Measurements from ENCODE around the gene ORM1. TPM values are rescaled to one million over a fixed set of nuclear protein-coding genes. Genes with fewer than 3 reads are reported as not detected.
"Not testable (repeated sequence)": the region's sequence is repeated elsewhere in the genome, so short reads cannot be mapped to it uniquely, and the experiment has no call there.

ORM1 gene
- total RNA-seq, 1 donor from 2014 or later, result 9.2 TPM

DNA sequence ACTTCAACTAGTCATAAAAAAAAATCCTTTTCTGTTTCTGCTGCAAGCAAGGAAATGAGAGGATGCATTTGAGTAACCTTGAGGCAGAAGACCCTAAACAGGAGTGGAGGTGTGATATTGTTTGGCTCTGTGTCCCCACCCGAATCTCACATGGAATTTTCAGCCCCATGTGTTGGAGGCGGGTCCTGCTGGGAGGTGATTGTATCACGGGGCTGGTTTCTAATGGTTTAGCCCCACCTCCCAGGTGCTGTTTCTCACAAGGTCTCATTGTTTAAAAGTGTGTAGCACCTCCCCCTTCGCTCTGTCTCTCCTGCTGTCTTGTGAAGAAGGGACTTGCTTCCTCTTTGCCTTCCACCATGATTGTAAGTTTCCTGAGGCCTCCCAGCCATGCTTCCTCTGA is 10.8 kb downstream of the ORM1 start:
- H3K4me3 ChIP-seq; DNase-seq; ATAC-seq; H3K9me3 ChIP-seq; H3K27ac ChIP-seq; H3K4me1 ChIP-seq; intact Hi-C loops (cut with DNase I); H3K27me3 ChIP-seq (ENCODE audit: low read depth): not testable (repeated sequence)
- peaks cover 38% of the 10 kb centered on the region for H3K36me3 ChIP-seq

DNA sequence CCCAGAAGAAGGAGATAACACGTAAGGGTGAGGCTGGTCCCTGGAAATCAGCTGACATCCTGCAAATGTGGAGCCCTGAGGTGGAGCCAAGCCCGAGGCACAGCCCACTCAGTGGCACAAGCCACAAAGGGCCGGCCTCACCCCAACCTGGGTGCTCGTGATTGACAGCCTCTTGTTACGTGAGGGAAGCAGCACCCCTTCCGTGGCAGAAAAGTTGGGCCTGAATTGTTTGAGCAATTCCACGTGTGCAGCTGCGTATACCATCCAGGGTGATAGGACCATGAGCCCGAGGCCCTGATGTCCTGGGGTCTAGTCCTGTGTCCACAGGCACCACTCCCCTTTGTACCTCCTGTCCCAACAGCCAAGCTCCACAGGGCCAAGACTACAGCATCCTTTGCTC is 11.6 kb downstream of the ORM1 start:
- no peak for TF ChIP-seq CTCF (IDR thresholded peaks at IDR 0.05)
- H3K36me3 ChIP-seq, result peaks cover 46% of the 10 kb centered on the region
- no peak for ATAC-seq
- H3K9me3 ChIP-seq, result no peaks in the 10 kb centered on the region
- intact Hi-C loops (cut with DNase I), result no loop called here
- H3K4me1 ChIP-seq, result no peaks in the 10 kb centered on the region
- H3K27me3 ChIP-seq (ENCODE audit: low read depth), result no peaks in the 10 kb centered on the region
- no peak overlapping the region for H3K27ac ChIP-seq
- no peak for DNase-seq
- H3K4me3 ChIP-seq, result no peak overlapping the region

- ATAC-seq, result no peak
- TF ChIP-seq CTCF (IDR thresholded peaks at IDR 0.05), result no peak
- H3K4me1 ChIP-seq, result no peaks in the 10 kb centered on the region
- no peak for DNase-seq
- no peaks in the 10 kb centered on the region for H3K9me3 ChIP-seq
- H3K4me3 ChIP-seq, result no peak overlapping the region
- H3K27ac ChIP-seq, result no peak overlapping the region
- peaks cover 59% of the 10 kb centered on the region for H3K36me3 ChIP-seq
- H3K27me3 ChIP-seq (ENCODE audit: low read depth), result no peaks in the 10 kb centered on the region
- intact Hi-C loops (cut with DNase I), result no loop called here
Measured at GRCh38 chr9:114335745-114336144, 12.8 kb downstream of the ORM1 start.

GRCh38 chr9:114336157-114336556 is 13.3 kb downstream of the ORM1 start:
- Histone ChIP-seq H3K9me3 (no peaks in the 10 kb centered on the region), H3K27me3 (ENCODE audit: low read depth) (no peaks in the 10 kb centered on the region), H3K27ac (no peak overlapping the region), H3K36me3 (peaks cover 63% of the 10 kb centered on the region), H3K4me3 (no peak overlapping the region), H3K4me1 (no peaks in the 10 kb centered on the region)
- ATAC-seq (no peak), DNase-seq (no peak)
- TF ChIP-seq CTCF (IDR thresholded peaks at IDR 0.05), result no peak
- intact Hi-C loops (cut with DNase I), result no loop called here

DNA sequence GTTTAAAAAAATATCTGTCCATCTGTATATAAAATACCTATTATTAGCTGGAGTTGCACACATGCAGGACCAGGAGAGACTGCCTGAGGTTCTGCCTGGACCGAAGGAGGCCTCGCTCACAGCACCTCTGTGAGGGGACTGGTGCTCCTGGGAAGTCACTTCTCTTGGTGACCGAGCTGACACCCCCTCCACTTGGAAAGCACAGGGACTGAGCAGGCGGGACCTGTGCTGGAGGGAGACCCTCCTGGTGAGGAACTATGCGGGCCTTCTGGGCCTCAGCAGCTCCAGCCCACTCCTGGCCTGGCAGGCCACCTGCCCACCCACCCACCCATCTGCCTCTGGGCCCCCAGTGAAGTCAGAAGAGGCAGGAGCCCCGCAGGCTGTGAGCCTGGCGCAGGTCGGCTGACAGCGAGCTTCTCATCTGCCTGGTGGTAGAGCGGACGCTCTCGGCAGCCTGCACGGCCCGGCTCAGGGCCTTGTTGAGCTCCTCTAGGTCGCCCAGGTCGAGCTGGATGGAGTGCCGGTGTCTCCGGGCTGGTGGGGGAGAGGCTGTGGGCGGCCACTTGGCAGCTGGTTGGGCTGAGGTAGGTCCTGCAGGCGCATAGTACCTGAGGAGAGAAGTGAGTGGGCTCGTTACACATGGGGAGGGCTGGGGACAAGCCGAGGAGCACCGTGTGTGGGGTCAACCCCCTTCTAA is 13.9 kb downstream of the ORM1 start:
- intact Hi-C loops (cut with DNase I), result no loop called here
- Histone ChIP-seq H3K4me3 (no peak overlapping the region), H3K9me3 (no peaks in the 10 kb centered on the region), H3K4me1 (no peaks in the 10 kb centered on the region), H3K27ac (no peak overlapping the region), H3K36me3 (peaks cover 70% of the 10 kb centered on the region), H3K27me3 (ENCODE audit: low read depth) (no peaks in the 10 kb centered on the region)
- no peak for TF ChIP-seq CTCF (IDR thresholded peaks at IDR 0.05)
- ATAC-seq (no peak), DNase-seq (no peak)

DNA sequence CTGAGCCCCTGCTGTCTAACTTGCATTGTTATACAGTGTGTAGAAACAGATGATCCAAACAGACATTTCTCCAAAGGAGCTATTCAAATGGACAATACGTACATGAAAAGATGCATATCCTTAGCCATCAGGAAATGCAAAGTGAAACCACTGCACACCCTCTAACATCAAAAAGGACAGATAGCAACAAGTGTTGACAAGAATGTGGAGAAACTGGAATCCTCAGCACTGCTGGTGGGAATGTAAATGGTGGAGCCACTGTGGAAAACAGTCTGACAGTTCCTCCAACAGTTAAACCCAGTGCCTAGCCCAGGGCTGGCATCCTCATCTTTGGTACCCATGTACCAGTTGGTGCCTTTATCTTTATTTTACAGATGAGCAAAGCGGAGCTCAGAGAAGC is 15.3 kb downstream of the ORM1 start:
- no peaks in the 10 kb centered on the region for H3K9me3 ChIP-seq
- TF ChIP-seq CTCF (IDR thresholded peaks at IDR 0.05), result no peak
- intact Hi-C loops (cut with DNase I), result no loop called here

More for the DNA sequence above, 15.3 kb downstream of the ORM1 start:
- Histone ChIP-seq H3K36me3 (peaks cover 83% of the 10 kb centered on the region), H3K4me3 (no peak overlapping the region), H3K27me3 (ENCODE audit: low read depth) (no peaks in the 10 kb centered on the region), H3K27ac (no peak overlapping the region), H3K4me1 (no peaks in the 10 kb centered on the region)
- DNase-seq, result no peak
- ATAC-seq, result no peak
